WTC11 (cell line): ENCODE results near the gene TUBA3D. TPM values are rescaled to one million over a fixed set of nuclear protein-coding genes. Genes with fewer than 3 reads are reported as not detected.
A peak's percentile ranks its signal among the peaks of the same experiment; 100 is the strongest.
"Not testable (repeated sequence)": the region's sequence is repeated elsewhere in the genome, so short reads cannot be mapped to it uniquely, and the experiment has no call there.

ENCODE experiments used
- ATAC-seq: fragments of 200-7000 bp; cut with Tn5 transposase; 2 replicates; pipeline ENCODE4 v1.10.0; 2021; ENCODE audit warnings: mild to moderate bottlenecking, moderate library complexity
- CTCF ChIA-PET: fragments of 300-600 bp; sonication (Branson Sonifier 250); formaldehyde crosslinking; loops from one replicate; lab custom pipeline; 2021; ENCODE audit warnings: antibody characterized with exemption; lab: Charles Lee
- POLR2A ChIA-PET: fragments of 350-600 bp; sonication (Branson Sonifier 250); formaldehyde crosslinking; loops from one replicate; lab custom pipeline; 2021; ENCODE audit warnings: antibody characterized with exemption; lab: Charles Lee
- DNase-seq: peaks from one replicate; pipeline ENCODE4 v3.0.0; 2021; ENCODE audit warnings: low spot score
- H3K27ac Mint-ChIP-seq: 2 replicates; pipeline ENCODE4 v1.8.0; 2021; ENCODE audit warnings: mixed read lengths
- H3K27me3 Mint-ChIP-seq: 2 replicates; pipeline ENCODE4 v1.8.0; 2021; ENCODE audit warnings: low read depth, mild to moderate bottlenecking, moderate library complexity, mixed read lengths
- H3K36me3 Mint-ChIP-seq: 2 replicates; pipeline ENCODE4 v1.8.0; 2021; ENCODE audit warnings: mixed read lengths
- H3K4me1 Mint-ChIP-seq: 2 replicates; pipeline ENCODE4 v1.8.0; 2022; ENCODE audit warnings: mixed read lengths
- H3K4me3 Mint-ChIP-seq: 2 replicates; pipeline ENCODE4 v1.8.0; 2021; ENCODE audit warnings: mild to moderate bottlenecking, moderate library complexity, mixed read lengths
- H3K9me3 Mint-ChIP-seq: 2 replicates; pipeline ENCODE4 v1.8.0; 2021; ENCODE audit warnings: mixed read lengths
- EMX1 ChIP-seq: fragments of 250-450 bp; sonication (Bioruptor Pico); IDR thresholded peaks from 2 replicates; pipeline ENCODE4 v1.8.0; 2021; ENCODE audit warnings: mild to moderate bottlenecking
- JAZF1 ChIP-seq: fragments of 250-450 bp; sonication (Bioruptor Pico); IDR thresholded peaks from 2 replicates; pipeline ENCODE4 v1.9.0; 2021; ENCODE audit warnings: moderate library complexity, mild to moderate bottlenecking, inconsistent platforms
- MXD4 ChIP-seq: fragments of 250-450 bp; sonication (Bioruptor Pico); IDR thresholded peaks from 2 replicates; pipeline ENCODE4 v1.8.0; 2021; ENCODE audit warnings: mild to moderate bottlenecking, moderate library complexity, borderline replicate concordance
- OVOL2 ChIP-seq: fragments of 250-450 bp; sonication (Bioruptor Pico); IDR thresholded peaks from 2 replicates; pipeline ENCODE4 v1.9.0; 2021; ENCODE audit warnings: mild to moderate bottlenecking, borderline replicate concordance
- SMAD3 ChIP-seq: sonication (generic); formaldehyde crosslinking; IDR thresholded peaks from 2 replicates; pipeline ENCODE4 v1.8.0; 2022; ENCODE audit warnings: missing genetic modification reagents, mild to moderate bottlenecking, borderline replicate concordance
- SP1 ChIP-seq: sonication (generic); formaldehyde crosslinking; conservative IDR thresholded peaks from 2 replicates; pipeline ENCODE4 v1.8.1; 2022; ENCODE audit warnings: missing genetic modification reagents
- TEAD1 ChIP-seq: sonication (generic); formaldehyde crosslinking; IDR thresholded peaks from 2 replicates; pipeline ENCODE4 v1.8.0; 2022; ENCODE audit warnings: mild to moderate bottlenecking, missing genetic modification reagents
- ZBTB21 ChIP-seq: sonication (generic); formaldehyde crosslinking; IDR thresholded peaks from 2 replicates; pipeline ENCODE4 v1.8.1; 2023; ENCODE audit warnings: mild to moderate bottlenecking, missing genetic modification reagents, borderline replicate concordance
- ZNF671 ChIP-seq: fragments of 250-450 bp; sonication (Bioruptor Pico); IDR thresholded peaks from 2 replicates; pipeline ENCODE4 v1.8.0; 2021; ENCODE audit warnings: mild to moderate bottlenecking
- total RNA-seq: library from RNA; stranded (reverse); gene quantifications from 3 replicates; pipeline ENCODE4 v1.2.3, GENCODE V29; 2021
- TF ChIP-seq, protein P1 (sequence below): sonication (generic); formaldehyde crosslinking; IDR thresholded peaks from 2 replicates; pipeline ENCODE4 v1.8.0; 2022; ENCODE audit warnings: mild to moderate bottlenecking, missing genetic modification reagents
- TF ChIP-seq, protein P2 (sequence below): sonication (generic); formaldehyde crosslinking; IDR thresholded peaks from 2 replicates; pipeline ENCODE4 v1.8.0; 2022; ENCODE audit warnings: mild to moderate bottlenecking, missing genetic modification reagents
- TF ChIP-seq, protein P3 (sequence below): sonication (generic); formaldehyde crosslinking; IDR thresholded peaks from 2 replicates; pipeline ENCODE4 v1.8.0; 2023; ENCODE audit warnings: missing genetic modification reagents
- TF ChIP-seq, protein P4 (sequence below): sonication (generic); formaldehyde crosslinking; conservative IDR thresholded peaks from 2 replicates; pipeline ENCODE4 v1.8.1; 2022; ENCODE audit warnings: mild to moderate bottlenecking, missing genetic modification reagents
- TF ChIP-seq, protein P5 (sequence below): sonication (generic); formaldehyde crosslinking; conservative IDR thresholded peaks from 2 replicates; pipeline ENCODE4 v1.8.1; 2023; ENCODE audit warnings: mild to moderate bottlenecking, low read depth, missing genetic modification reagents, moderate library complexity
- TF ChIP-seq, protein P6 (sequence below): fragments of 250-450 bp; sonication (Bioruptor Pico); IDR thresholded peaks from 2 replicates; pipeline ENCODE4 v1.9.0; 2021; ENCODE audit warnings: mild to moderate bottlenecking

TUBA3D gene
- total RNA-seq, 1 experiment from 2014 or later, result 0.28 TPM

DNA sequence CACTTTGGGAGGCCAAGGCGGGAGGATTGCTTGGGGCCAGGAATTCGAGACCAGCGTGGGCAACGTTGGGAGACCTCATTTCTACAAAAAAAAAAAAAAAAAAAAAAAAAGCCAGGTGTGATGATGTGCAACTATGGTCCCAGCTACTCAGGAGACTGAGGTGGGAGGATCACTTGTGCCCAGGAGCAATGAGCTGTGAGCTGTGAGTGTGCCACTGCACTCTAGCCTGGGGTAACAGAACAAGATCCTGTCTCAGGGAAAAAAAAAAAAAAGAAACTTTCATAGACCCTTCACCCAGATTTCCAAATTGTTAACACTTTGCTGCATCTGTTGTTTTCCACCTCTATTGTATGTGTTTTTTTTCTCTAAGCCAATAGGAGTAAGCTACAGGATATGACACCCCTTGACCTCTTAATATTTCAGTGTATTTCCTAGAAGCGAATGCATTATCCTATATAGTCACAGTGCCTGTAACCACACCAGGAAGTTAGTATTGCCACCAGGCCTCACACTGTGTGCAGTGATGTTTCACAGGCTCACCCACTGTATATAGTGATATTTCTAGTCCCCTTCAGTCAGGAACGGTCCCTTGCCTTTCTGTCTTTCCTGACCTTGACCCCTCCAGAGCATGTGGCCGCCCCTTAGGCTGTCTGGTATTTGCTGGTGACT is 28.3 kb downstream of the TUBA3D start:
- H3K27ac Mint-ChIP-seq, DNase-seq, H3K4me1 Mint-ChIP-seq, H3K27me3 Mint-ChIP-seq, H3K9me3 Mint-ChIP-seq, H3K4me3 Mint-ChIP-seq, ATAC-seq, POLR2A ChIA-PET: not testable (repeated sequence)
- CTCF ChIA-PET, result interaction anchor here (0.6 kb wide), 1 partner anchor 13 kb away, joined by 4 read pairs; no protein-coding TSS in a partner anchor
- H3K36me3 Mint-ChIP-seq, result peaks cover 51% of the 10 kb centered on the region

DNA sequence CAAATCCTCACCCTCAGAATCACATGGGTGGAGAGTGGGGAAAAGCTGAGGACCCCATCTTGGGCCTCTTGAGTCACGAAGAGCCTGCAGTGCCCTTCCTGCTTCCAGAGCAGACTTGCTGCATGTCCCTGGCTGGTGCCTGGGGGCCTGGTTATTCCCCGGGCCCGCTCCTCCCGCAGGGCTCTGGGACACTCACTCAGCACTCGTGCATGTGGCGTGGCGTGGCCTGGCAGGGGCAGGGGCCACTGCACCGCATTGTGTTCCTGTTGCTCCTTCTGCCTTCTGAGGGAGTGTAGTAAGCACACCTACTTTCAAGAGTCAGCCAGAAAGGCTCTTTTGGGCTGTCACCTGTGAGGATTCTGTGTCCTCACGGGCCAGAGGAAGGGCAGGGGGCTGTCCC is 33.7 kb downstream of the TUBA3D start:
- Mint-ChIP-seq H3K4me1 (no peaks in the 10 kb centered on the region), H3K4me3 (no peak overlapping the region)
- ChIA-PET POLR2A (no interaction called here), CTCF (no interaction called here)
- ATAC-seq, result no peak
- TF ChIP-seq, protein P1, sequence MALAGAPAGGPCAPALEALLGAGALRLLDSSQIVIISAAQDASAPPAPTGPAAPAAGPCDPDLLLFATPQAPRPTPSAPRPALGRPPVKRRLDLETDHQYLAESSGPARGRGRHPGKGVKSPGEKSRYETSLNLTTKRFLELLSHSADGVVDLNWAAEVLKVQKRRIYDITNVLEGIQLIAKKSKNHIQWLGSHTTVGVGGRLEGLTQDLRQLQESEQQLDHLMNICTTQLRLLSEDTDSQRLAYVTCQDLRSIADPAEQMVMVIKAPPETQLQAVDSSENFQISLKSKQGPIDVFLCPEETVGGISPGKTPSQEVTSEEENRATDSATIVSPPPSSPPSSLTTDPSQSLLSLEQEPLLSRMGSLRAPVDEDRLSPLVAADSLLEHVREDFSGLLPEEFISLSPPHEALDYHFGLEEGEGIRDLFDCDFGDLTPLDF, result no peak
- no peak for TF ChIP-seq ZBTB21
- TF ChIP-seq OVOL2 (CRISPR knock-in tag), result no peak
- TF ChIP-seq ZNF671, result no peak
- TF ChIP-seq, protein P2, sequence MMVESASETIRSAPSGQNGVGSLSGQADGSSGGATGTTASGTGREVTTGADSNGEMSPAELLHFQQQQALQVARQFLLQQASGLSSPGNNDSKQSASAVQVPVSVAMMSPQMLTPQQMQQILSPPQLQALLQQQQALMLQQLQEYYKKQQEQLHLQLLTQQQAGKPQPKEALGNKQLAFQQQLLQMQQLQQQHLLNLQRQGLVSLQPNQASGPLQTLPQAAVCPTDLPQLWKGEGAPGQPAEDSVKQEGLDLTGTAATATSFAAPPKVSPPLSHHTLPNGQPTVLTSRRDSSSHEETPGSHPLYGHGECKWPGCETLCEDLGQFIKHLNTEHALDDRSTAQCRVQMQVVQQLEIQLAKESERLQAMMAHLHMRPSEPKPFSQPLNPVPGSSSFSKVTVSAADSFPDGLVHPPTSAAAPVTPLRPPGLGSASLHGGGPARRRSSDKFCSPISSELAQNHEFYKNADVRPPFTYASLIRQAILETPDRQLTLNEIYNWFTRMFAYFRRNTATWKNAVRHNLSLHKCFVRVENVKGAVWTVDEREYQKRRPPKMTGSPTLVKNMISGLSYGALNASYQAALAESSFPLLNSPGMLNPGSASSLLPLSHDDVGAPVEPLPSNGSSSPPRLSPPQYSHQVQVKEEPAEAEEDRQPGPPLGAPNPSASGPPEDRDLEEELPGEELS (CRISPR knock-in tag), result no peak
- TF ChIP-seq TEAD1 (CRISPR knock-in tag), result no peak
- no peak for TF ChIP-seq MXD4
- no peak for TF ChIP-seq JAZF1 (CRISPR knock-in tag)
- no peak for TF ChIP-seq EMX1
- TF ChIP-seq, protein P3, sequence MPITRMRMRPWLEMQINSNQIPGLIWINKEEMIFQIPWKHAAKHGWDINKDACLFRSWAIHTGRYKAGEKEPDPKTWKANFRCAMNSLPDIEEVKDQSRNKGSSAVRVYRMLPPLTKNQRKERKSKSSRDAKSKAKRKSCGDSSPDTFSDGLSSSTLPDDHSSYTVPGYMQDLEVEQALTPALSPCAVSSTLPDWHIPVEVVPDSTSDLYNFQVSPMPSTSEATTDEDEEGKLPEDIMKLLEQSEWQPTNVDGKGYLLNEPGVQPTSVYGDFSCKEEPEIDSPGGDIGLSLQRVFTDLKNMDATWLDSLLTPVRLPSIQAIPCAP (CRISPR knock-in tag), result no peak
- TF ChIP-seq SMAD3 (CRISPR knock-in tag), result no peak
- TF ChIP-seq SP1 (CRISPR knock-in tag), result no peak
- TF ChIP-seq, protein P4, sequence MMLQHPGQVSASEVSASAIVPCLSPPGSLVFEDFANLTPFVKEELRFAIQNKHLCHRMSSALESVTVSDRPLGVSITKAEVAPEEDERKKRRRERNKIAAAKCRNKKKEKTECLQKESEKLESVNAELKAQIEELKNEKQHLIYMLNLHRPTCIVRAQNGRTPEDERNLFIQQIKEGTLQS (CRISPR knock-in tag), result no peak
- TF ChIP-seq, protein P5, sequence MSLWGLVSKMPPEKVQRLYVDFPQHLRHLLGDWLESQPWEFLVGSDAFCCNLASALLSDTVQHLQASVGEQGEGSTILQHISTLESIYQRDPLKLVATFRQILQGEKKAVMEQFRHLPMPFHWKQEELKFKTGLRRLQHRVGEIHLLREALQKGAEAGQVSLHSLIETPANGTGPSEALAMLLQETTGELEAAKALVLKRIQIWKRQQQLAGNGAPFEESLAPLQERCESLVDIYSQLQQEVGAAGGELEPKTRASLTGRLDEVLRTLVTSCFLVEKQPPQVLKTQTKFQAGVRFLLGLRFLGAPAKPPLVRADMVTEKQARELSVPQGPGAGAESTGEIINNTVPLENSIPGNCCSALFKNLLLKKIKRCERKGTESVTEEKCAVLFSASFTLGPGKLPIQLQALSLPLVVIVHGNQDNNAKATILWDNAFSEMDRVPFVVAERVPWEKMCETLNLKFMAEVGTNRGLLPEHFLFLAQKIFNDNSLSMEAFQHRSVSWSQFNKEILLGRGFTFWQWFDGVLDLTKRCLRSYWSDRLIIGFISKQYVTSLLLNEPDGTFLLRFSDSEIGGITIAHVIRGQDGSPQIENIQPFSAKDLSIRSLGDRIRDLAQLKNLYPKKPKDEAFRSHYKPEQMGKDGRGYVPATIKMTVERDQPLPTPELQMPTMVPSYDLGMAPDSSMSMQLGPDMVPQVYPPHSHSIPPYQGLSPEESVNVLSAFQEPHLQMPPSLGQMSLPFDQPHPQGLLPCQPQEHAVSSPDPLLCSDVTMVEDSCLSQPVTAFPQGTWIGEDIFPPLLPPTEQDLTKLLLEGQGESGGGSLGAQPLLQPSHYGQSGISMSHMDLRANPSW (CRISPR knock-in tag), result no peak
- TF ChIP-seq, protein P6, sequence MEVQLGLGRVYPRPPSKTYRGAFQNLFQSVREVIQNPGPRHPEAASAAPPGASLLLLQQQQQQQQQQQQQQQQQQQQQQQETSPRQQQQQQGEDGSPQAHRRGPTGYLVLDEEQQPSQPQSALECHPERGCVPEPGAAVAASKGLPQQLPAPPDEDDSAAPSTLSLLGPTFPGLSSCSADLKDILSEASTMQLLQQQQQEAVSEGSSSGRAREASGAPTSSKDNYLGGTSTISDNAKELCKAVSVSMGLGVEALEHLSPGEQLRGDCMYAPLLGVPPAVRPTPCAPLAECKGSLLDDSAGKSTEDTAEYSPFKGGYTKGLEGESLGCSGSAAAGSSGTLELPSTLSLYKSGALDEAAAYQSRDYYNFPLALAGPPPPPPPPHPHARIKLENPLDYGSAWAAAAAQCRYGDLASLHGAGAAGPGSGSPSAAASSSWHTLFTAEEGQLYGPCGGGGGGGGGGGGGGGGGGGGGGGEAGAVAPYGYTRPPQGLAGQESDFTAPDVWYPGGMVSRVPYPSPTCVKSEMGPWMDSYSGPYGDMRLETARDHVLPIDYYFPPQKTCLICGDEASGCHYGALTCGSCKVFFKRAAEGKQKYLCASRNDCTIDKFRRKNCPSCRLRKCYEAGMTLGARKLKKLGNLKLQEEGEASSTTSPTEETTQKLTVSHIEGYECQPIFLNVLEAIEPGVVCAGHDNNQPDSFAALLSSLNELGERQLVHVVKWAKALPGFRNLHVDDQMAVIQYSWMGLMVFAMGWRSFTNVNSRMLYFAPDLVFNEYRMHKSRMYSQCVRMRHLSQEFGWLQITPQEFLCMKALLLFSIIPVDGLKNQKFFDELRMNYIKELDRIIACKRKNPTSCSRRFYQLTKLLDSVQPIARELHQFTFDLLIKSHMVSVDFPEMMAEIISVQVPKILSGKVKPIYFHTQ (CRISPR knock-in tag), result no peak
- TF ChIP-seq, all 79 proteins: peak for 0
- Mint-ChIP-seq H3K27ac (no peak overlapping the region), H3K27me3 (no peaks in the 10 kb centered on the region; the same call in 1 of the 2 replicates), H3K36me3 (peaks cover 30% of the 10 kb centered on the region), H3K9me3 (no peaks in the 10 kb centered on the region)
- no peak for DNase-seq

DNA sequence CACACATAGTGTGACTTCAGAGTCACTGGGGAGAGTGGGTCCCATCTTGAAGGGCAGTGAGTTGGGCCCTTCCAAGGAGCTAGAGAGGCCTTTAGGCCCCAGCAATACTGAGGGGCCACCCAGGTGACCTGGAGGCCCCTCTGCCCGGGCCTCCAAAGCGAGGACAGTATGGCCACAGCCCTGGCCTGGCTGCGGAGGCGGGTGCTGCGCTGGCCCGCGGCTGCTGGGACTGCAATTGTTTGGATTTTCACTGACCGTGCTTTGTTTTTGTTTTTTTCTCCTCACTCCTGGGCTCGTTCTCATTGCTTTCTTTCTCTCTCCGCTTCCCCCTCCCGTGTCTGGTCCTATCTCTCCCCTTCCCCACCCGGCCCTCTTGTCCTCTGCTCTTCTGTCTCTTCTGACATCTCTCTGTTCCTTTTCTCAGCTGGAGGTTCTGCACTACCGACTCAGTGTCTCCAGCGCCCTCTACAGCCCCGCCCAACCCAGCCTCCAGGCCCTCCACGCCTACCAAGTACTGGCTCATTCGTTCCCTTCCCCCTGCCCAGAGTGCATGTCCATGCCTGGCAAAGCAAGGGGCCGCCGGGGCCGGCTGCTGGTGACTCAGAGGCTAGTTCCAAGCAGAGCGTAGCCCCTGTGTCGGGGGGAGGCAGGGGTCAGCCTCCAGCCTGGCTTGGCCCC is 35.5 kb downstream of the TUBA3D start:
- H3K36me3 Mint-ChIP-seq, result peaks cover 21% of the 10 kb centered on the region
- POLR2A ChIA-PET, result interaction anchor here (0.5 kb wide), 1 partner anchor 23 kb away, joined by 7 read pairs; no protein-coding TSS in a partner anchor
- H3K4me3 Mint-ChIP-seq, H3K9me3 Mint-ChIP-seq, H3K4me1 Mint-ChIP-seq, H3K27me3 Mint-ChIP-seq, DNase-seq, H3K27ac Mint-ChIP-seq: not testable (repeated sequence)
- peak; percentile 85 for ATAC-seq
- CTCF ChIA-PET, result interaction anchor here (0.9 kb wide), 1 partner anchor 19 kb away, joined by 4 read pairs; no protein-coding TSS in a partner anchor

DNA sequence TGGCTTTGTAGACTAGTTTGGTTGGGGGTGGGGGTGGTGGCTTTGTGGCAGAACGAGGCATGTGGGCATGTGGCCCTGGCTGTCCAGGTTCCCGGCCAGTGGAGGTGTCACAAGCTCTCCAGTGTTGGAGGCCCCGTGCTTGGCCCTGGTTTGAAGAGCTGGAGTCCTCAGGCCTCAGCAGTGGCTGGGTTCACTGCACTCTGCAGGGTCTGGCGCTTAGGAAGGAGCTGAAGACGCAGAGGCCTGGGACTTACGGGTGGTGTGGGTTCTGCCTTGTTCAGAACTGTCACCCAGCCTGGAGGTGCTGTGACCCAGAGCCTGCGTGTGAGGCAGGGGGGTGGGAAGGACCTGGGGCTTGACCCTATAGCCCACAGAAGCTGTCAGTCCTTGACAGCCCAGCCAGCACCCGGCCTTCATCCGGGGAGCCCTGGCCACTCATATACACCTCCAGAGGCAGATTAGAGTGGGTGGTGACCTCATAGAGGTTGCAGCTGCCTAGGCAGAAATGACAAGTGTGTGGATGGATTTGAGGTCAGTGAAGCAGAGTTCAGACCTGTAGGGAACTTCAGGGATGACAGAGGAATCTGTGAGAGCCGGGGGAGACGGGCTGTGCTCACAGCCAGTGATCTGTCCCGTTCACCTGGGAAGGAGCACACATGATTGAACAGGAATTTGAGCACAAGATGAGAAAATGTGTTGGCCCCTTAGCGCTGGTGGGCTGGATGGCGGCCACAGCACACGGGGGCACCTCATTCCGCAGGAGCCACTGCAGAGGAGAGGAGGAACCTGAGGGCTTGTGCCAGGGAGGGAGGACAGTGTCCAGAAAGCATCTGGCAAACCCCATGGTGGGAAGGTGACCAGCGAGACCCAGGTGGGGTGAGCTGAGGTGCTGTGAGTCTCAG is 36.3 kb downstream of the TUBA3D start:
- ChIA-PET CTCF (interaction anchor here (0.9 kb wide), 1 partner anchor 19 kb away, joined by 4 read pairs; no protein-coding TSS in a partner anchor), POLR2A (interaction anchor here (0.5 kb wide), 1 partner anchor 24 kb away, joined by 7 read pairs; no protein-coding TSS in a partner anchor)
- Mint-ChIP-seq H3K27ac (peak overlapping the region; percentile 53; the same call in 1 of the 2 replicates), H3K36me3 (peaks cover 22% of the 10 kb centered on the region)
- not testable (repeated sequence) for DNase-seq, H3K4me1 Mint-ChIP-seq, ATAC-seq, H3K9me3 Mint-ChIP-seq, H3K4me3 Mint-ChIP-seq, H3K27me3 Mint-ChIP-seq
